ENCODE data around the gene PPP1R18. TPM values are rescaled to one million over a fixed set of nuclear protein-coding genes. Genes with fewer than 3 reads are reported as not detected.

PPP1R18 gene
- total and polyA plus RNA-seq, 9 of the 15 experiments (the other 6 are each of a cell fraction or from before 2014, with no cell fraction given): 12.0 to 99.2 (median 42.6) TPM

- TF ChIP-seq ZNF318 (IDR thresholded peaks at IDR 0.05; ENCODE audit: borderline replicate concordance in 1 of 2, low read depth in 1 of 2): no peak
- 0 out of 2 replicates have a peak, but pooled peaks have one; percentile 66 for TF ChIP-seq ELF4 (CRISPR knock-in tag; IDR thresholded peaks at IDR 0.05)
- no peak for TF ChIP-seq TOE1 (IDR thresholded peaks at IDR 0.05; ENCODE audit: borderline replicate concordance)
- no peak for TF ChIP-seq TOE1 (CRISPR knock-in tag; IDR thresholded peaks at IDR 0.05; ENCODE audit: borderline replicate concordance, low read depth)
- TF ChIP-seq PRMT5 (CRISPR knock-in tag; IDR thresholded peaks at IDR 0.05): peak; percentile 75; the same call in 1 of the 2 replicates
- TF ChIP-seq POLR2G (IDR thresholded peaks at IDR 0.05; ENCODE audit: low read depth, low read length): peak; percentile 45; the same call in 1 of the 2 replicates
- no peak for TF ChIP-seq MYBL2 (IDR thresholded peaks at IDR 0.05; ENCODE audit: low read depth)
- TF ChIP-seq MYBL2 (CRISPR knock-in tag; IDR thresholded peaks at IDR 0.05; ENCODE audit: borderline replicate concordance): no peak
- TF ChIP-seq SPI1 (IDR thresholded peaks at IDR 0.05; ENCODE audit: borderline replicate concordance, low read depth, low read length): no peak
- TF ChIP-seq ZFP1 (CRISPR knock-in tag; IDR thresholded peaks at IDR 0.05): peak; percentile 47; the same call in 1 of the 2 replicates
- TF ChIP-seq ZNF3 (CRISPR knock-in tag; IDR thresholded peaks at IDR 0.05): 0 out of 2 replicates have a peak, but pooled peaks have one; percentile 17
- TF ChIP-seq E2F5 (CRISPR knock-in tag; IDR thresholded peaks at IDR 0.05): no peak
- TF ChIP-seq ZNF280A (IDR thresholded peaks at IDR 0.05; ENCODE audit: low read depth, partially characterized antibody): no peak
- no peak for TF ChIP-seq NKRF (IDR thresholded peaks at IDR 0.05; ENCODE audit: borderline replicate concordance)
Measured at GRCh38 chr6:30720738-30721197, 34.3 kb upstream of the PPP1R18 start (continued).
